SK-N-SH (cell line): ENCODE data around the gene TAS1R1. TPM values are rescaled to one million over a fixed set of nuclear protein-coding genes. Genes with fewer than 3 reads are reported as not detected.

Source experiments
- CTCF ChIA-PET: fragments of 300-600, 350-600 bp; formaldehyde crosslinking; extraction: SDS; loops from one replicate; lab custom pipeline; 2021; lab: Yijun Ruan, JAX
- POLR2A ChIA-PET: fragments of 350-600 bp; sonication (Branson Sonifier 250); formaldehyde crosslinking; extraction: SDS; loops from one replicate; lab custom pipeline; 2020; ENCODE audit warnings: antibody characterized with exemption, inconsistent platforms; lab: Yijun Ruan, JAX
- DNase-seq: peaks from one replicate; pipeline ENCODE4 v3.0.0; 2012
- H2AFZ ChIP-seq: fragments of 200-600 bp; sonication (generic); 2 replicates; pipeline ENCODE4 v1.8.1; 2016; ENCODE audit warnings: antibody characterized with exemption, mild to moderate bottlenecking, low read depth
- H3F3A ChIP-seq: fragments of 200-600 bp; sonication (generic); replicated peaks from 2 replicates; pipeline ENCODE3; 2016; ENCODE audit warnings: antibody characterized with exemption, mild to moderate bottlenecking; ENCODE audit not compliant: insufficient read depth
- H3K27ac ChIP-seq, 2 experiments: fragments of 200-500 bp in 1 of 2; fragments of 200-600 bp in 1 of 2; sonication (Bioruptor generic) in 1 of 2; sonication (generic), shearing (Covaris generic) in 1 of 2; 2 replicates each; pipeline versions ENCODE4 v1.5.1 to v1.6.1; 2014 to 2016; ENCODE audit warnings: low read depth in 2 of 2, inconsistent platforms in 1 of 2, low read length in 1 of 2, mild to moderate bottlenecking in 1 of 2, mixed read lengths in 1 of 2
- H3K27me3 ChIP-seq: fragments of 200-600 bp; sonication (generic), shearing (Covaris generic); 2 replicates; pipeline ENCODE4 v1.6.1; 2016; ENCODE audit warnings: mixed run types; ENCODE audit not compliant: insufficient read depth
- H3K36me3 ChIP-seq, 2 experiments: fragments of 200-500 bp in 1 of 2; fragments of 200-600 bp in 1 of 2; sonication (Bioruptor generic) in 1 of 2; sonication (generic) in 1 of 2; replicated peaks in 1 of 2; 2 replicates each; pipeline versions ENCODE3 to v1.5.1; 2014 to 2016; ENCODE audit warnings: low read length in 1 of 2, mild to moderate bottlenecking in 1 of 2; ENCODE audit not compliant: insufficient read depth in 2 of 2, control insufficient read depth in 1 of 2
- H3K4me1 ChIP-seq, 2 experiments: fragments of 200-500 bp in 1 of 2; fragments of 200-600 bp in 1 of 2; sonication (Bioruptor generic) in 1 of 2; sonication (generic), shearing (Covaris generic) in 1 of 2; 2 replicates each; pipeline versions ENCODE4 v1.5.1 to v1.6.1; 2014 to 2016; ENCODE audit warnings: low read depth in 1 of 2, low read length in 1 of 2, mixed run types in 1 of 2; ENCODE audit not compliant: insufficient read depth in 2 of 2, control insufficient read depth in 1 of 2
- H3K4me2 ChIP-seq: fragments of 200-600 bp; sonication (generic), shearing (Covaris generic); 2 replicates; pipeline ENCODE4 v1.6.1; 2017; ENCODE audit warnings: mixed run types
- H3K4me3 ChIP-seq, 2 experiments: fragments of 200-500 bp in 1 of 2; fragments of 200-600 bp in 1 of 2; sonication (Bioruptor generic) in 1 of 2; sonication (generic), shearing (Covaris generic) in 1 of 2; 2 replicates each; pipeline versions ENCODE4 v1.5.1 to v1.8.1; 2014 to 2016; ENCODE audit warnings: low read depth in 2 of 2, inconsistent platforms in 1 of 2, low read length in 1 of 2, mild to moderate bottlenecking in 1 of 2, mixed read lengths in 1 of 2, moderate library complexity in 1 of 2
- H3K79me2 ChIP-seq: fragments of 200-600 bp; sonication (generic); 2 replicates; pipeline ENCODE4 v1.8.1; 2017; ENCODE audit warnings: mild to moderate bottlenecking; ENCODE audit not compliant: insufficient read depth
- H3K9ac ChIP-seq: fragments of 200-600 bp; sonication (generic); 2 replicates; pipeline ENCODE4 v1.6.1; 2017; ENCODE audit warnings: mixed run types
- H3K9me2 ChIP-seq: fragments of 200-600 bp; sonication (generic); 2 replicates; pipeline ENCODE4 v1.6.1; 2017; ENCODE audit warnings: mixed run types
- H3K9me3 ChIP-seq: fragments of 200-600 bp; sonication (generic); 2 replicates; pipeline ENCODE4 v1.6.1; 2017; ENCODE audit warnings: mixed run types, mild to moderate bottlenecking, moderate library complexity
- H4K20me1 ChIP-seq: fragments of 200-600 bp; sonication (generic); 2 replicates; pipeline ENCODE4 v1.6.1; 2017; ENCODE audit warnings: mild to moderate bottlenecking, mixed run types; ENCODE audit not compliant: insufficient read depth
- ELF1 ChIP-seq: IDR thresholded peaks from 2 replicates; pipeline ENCODE4 v1.4.0; 2012
- EP300 ChIP-seq, 2 experiments: IDR thresholded peaks; 2 replicates each; pipeline versions ENCODE4 v1.4.0 to v1.6.1; 2012; ENCODE audit warnings: borderline replicate concordance in 1 of 2, low read depth in 1 of 2, low read length in 1 of 2
- EZH2phosphoT487 ChIP-seq: fragments of 200-600 bp; sonication (generic); IDR thresholded peaks from 2 replicates; pipeline ENCODE4 v1.6.1; 2017; ENCODE audit warnings: low read depth, mixed run types, mild to moderate bottlenecking, antibody characterized with exemption, moderate library complexity, borderline replicate concordance
- FOXM1 ChIP-seq: IDR thresholded peaks from 2 replicates; pipeline ENCODE4 v1.4.0; 2012; ENCODE audit warnings: low read depth, mild to moderate bottlenecking
- GABPA ChIP-seq: IDR thresholded peaks from 2 replicates; pipeline ENCODE4 v1.4.0; 2012; ENCODE audit warnings: low read depth, mild to moderate bottlenecking
- GATA2 ChIP-seq: sonication (generic); formaldehyde crosslinking; IDR thresholded peaks from 2 replicates; pipeline ENCODE4 v1.5.0; 2020; ENCODE audit warnings: mild to moderate bottlenecking, missing genetic modification reagents
- JUND ChIP-seq: IDR thresholded peaks from 2 replicates; pipeline ENCODE4 v1.4.0; 2012
- MAX ChIP-seq: IDR thresholded peaks from 2 replicates; pipeline ENCODE4 v1.4.0; 2012; ENCODE audit warnings: low read depth
- MEF2A ChIP-seq: IDR thresholded peaks from 2 replicates; pipeline ENCODE4 v1.4.0; 2012; ENCODE audit warnings: low read depth, borderline replicate concordance
- NRF1 ChIP-seq: IDR thresholded peaks from 2 replicates; pipeline ENCODE4 v1.6.1; 2012; ENCODE audit warnings: low read depth, mild to moderate bottlenecking, low read length
- POLR2AphosphoS5 ChIP-seq: IDR thresholded peaks from 2 replicates; pipeline ENCODE4 v1.6.1; 2012; ENCODE audit warnings: low read depth, low read length
- RAD21 ChIP-seq: IDR thresholded peaks from 2 replicates; pipeline ENCODE4 v1.6.1; 2012; ENCODE audit warnings: mild to moderate bottlenecking, low read length
- REST ChIP-seq: IDR thresholded peaks from 2 replicates; pipeline ENCODE4 v1.6.1; 2012; ENCODE audit warnings: mild to moderate bottlenecking, low read depth, low read length, moderate library complexity
- SIN3A ChIP-seq: IDR thresholded peaks from 2 replicates; pipeline ENCODE4 v1.6.1; 2012; ENCODE audit warnings: low read depth, mild to moderate bottlenecking, low read length, moderate library complexity, borderline replicate concordance
- SMC3 ChIP-seq: IDR thresholded peaks from 2 replicates; pipeline ENCODE4 v1.6.1; 2012; ENCODE audit warnings: low read depth, low read length, improper control_type of control experiment
- TEAD4 ChIP-seq: IDR thresholded peaks from 2 replicates; pipeline ENCODE4 v1.4.0; 2012; ENCODE audit warnings: mild to moderate bottlenecking, borderline replicate concordance; ENCODE audit not compliant: insufficient read depth
- USF2 ChIP-seq: fragments of 150-350 bp; IDR thresholded peaks from 2 replicates; pipeline ENCODE4 v1.6.1; 2017; ENCODE audit warnings: antibody characterized with exemption, low read length, low read depth, borderline replicate concordance
- WGBS: methylation state at CpG from one replicate; pipeline ENCODE4 v1.1.6; 2017; ENCODE audit warnings: low lambda C conversion rate; 5-methylcytosine and 5-hydroxymethylcytosine counted together
- polyA plus RNA-seq, 3 experiments: library from polyadenylated mRNA; depleted of rRNA; stranded (reverse); fragments of >200 nt; gene quantifications; 2 replicates each; pipeline ENCODE4 v1.2.3, GENCODE V29; 2012
- TF ChIP-seq, protein P1 (sequence below): fragments of 200-600 bp; sonication (generic); IDR thresholded peaks from 2 replicates; pipeline ENCODE4 v1.6.1; 2017; ENCODE audit warnings: antibody characterized with exemption, mild to moderate bottlenecking, moderate library complexity

Gene TAS1R1
- polyA plus RNA-seq, 1 of the 3 experiments (the other 2 are of a cell fraction): not detected

GRCh38 chr1:6509919-6510291 lies 45.2 kb upstream of the TAS1R1 start:
- WGBS: 77% methylated on average over 2 of the region's 10 CpGs
- peaks cover 0 to 89% of the 10 kb centered on the region in 2 experiments; a peak in 2 of 4 replicates for H3K4me1 ChIP-seq
- H3K79me2 ChIP-seq: no peaks in the 10 kb centered on the region
- no peak overlapping the region for H3K9ac ChIP-seq
- H3K4me3 ChIP-seq: no peak overlapping the region
- TF ChIP-seq, protein P1, sequence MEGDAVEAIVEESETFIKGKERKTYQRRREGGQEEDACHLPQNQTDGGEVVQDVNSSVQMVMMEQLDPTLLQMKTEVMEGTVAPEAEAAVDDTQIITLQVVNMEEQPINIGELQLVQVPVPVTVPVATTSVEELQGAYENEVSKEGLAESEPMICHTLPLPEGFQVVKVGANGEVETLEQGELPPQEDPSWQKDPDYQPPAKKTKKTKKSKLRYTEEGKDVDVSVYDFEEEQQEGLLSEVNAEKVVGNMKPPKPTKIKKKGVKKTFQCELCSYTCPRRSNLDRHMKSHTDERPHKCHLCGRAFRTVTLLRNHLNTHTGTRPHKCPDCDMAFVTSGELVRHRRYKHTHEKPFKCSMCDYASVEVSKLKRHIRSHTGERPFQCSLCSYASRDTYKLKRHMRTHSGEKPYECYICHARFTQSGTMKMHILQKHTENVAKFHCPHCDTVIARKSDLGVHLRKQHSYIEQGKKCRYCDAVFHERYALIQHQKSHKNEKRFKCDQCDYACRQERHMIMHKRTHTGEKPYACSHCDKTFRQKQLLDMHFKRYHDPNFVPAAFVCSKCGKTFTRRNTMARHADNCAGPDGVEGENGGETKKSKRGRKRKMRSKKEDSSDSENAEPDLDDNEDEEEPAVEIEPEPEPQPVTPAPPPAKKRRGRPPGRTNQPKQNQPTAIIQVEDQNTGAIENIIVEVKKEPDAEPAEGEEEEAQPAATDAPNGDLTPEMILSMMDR: no peak
- TF ChIP-seq POLR2AphosphoS5 (no peak), MEF2A (no peak), EP300 (IDR thresholded peaks at IDR 0.05; ENCODE audit: borderline replicate concordance in 1 of 2, low read depth in 1 of 2, low read length in 1 of 2) (peak in 1 of 2 experiments; percentile 43; a peak in 1 of 4 replicates), GATA2 (CRISPR knock-in tag) (no peak), EZH2phosphoT487 (no peak), SMC3 (no peak), RAD21 (peak; percentile 7; the same call in 1 of the 2 replicates), REST (no peak), TEAD4 (no peak), USF2 (no peak), FOXM1 (no peak), GABPA (no peak), ELF1 (no peak), JUND (no peak), NRF1 (no peak), SIN3A (no peak), MAX (no peak)
- H3K9me2 ChIP-seq: no peaks in the 10 kb centered on the region
- H3K4me2 ChIP-seq: no peak overlapping the region
- H3K27me3 ChIP-seq: no peaks in the 10 kb centered on the region
- peak overlapping the region in 1 of 2 experiments; percentile 93; a peak in 2 of 4 replicates for H3K27ac ChIP-seq
- ChIA-PET CTCF (interaction anchor here (0.5 to 17.4 kb wide), 3 partner anchors 14 to 73 kb away, joined by 3 to 211 read pairs (median 3); partner anchors contain the start of gene PLEKHG5), POLR2A (interaction anchor here (1.2 kb wide), 1 partner anchor 11 kb away, joined by 4 read pairs; no protein-coding TSS in a partner anchor)
- H2AFZ ChIP-seq: no peak overlapping the region
- DNase-seq: peak; percentile 76
- H3F3A ChIP-seq: no peaks in the 10 kb centered on the region
- H3K9me3 ChIP-seq: no peaks in the 10 kb centered on the region
- no peaks in the 10 kb centered on the region for H4K20me1 ChIP-seq
- H3K36me3 ChIP-seq: no peaks in the 10 kb centered on the region
